H9 (cell line): ENCODE results near the gene RNF26. TPM values are rescaled to one million over a fixed set of nuclear protein-coding genes. Genes with fewer than 3 reads are reported as not detected.

Experiments
- DNase-seq: peaks from one replicate; pipeline ENCODE4 v3.0.0-alpha.2; 2017
- H2AFZ ChIP-seq: one replicate; pipeline ENCODE4 v1.6.1; 2013; ENCODE audit warnings: mild to moderate bottlenecking, low read length, control low read depth, moderate library complexity
- H2AK5ac ChIP-seq: 2 replicates; pipeline ENCODE4 v1.6.1; 2013; ENCODE audit warnings: low read length, control low read depth, mixed read lengths; ENCODE audit not compliant: insufficient read length
- H2BK120ac ChIP-seq: one replicate; pipeline ENCODE4 v1.6.1; 2013; ENCODE audit warnings: low read depth, mild to moderate bottlenecking, low read length, control low read depth, inconsistent platforms; ENCODE audit not compliant: poor library complexity, severe bottlenecking
- H2BK12ac ChIP-seq: 2 replicates; pipeline ENCODE4 v1.6.1; 2013; ENCODE audit warnings: low read length, control low read depth, mixed read lengths, low read depth; ENCODE audit not compliant: insufficient read length
- H2BK15ac ChIP-seq: 2 replicates; pipeline ENCODE4 v1.6.1; 2013; ENCODE audit warnings: low read depth, low read length, control low read depth
- H2BK20ac ChIP-seq: one replicate; pipeline ENCODE4 v1.6.1; 2013; ENCODE audit warnings: low read depth, mild to moderate bottlenecking, low read length, control low read depth, inconsistent platforms; ENCODE audit not compliant: poor library complexity, severe bottlenecking
- H2BK5ac ChIP-seq: 2 replicates; pipeline ENCODE4 v1.6.1; 2013; ENCODE audit warnings: low read length, control low read depth, mixed read lengths; ENCODE audit not compliant: insufficient read length
- H3K14ac ChIP-seq: 2 replicates; pipeline ENCODE4 v1.6.1; 2013; ENCODE audit warnings: low read length, control low read depth; ENCODE audit not compliant: insufficient read depth
- H3K18ac ChIP-seq: 2 replicates; pipeline ENCODE4 v1.6.1; 2013; ENCODE audit warnings: low read depth, mild to moderate bottlenecking, mixed read lengths, low read length, control low read depth; ENCODE audit not compliant: insufficient read length
- H3K23ac ChIP-seq: 2 replicates; pipeline ENCODE4 v1.6.1; 2013; ENCODE audit warnings: low read length, control low read depth, mixed read lengths, low read depth; ENCODE audit not compliant: insufficient read length
- H3K23me2 ChIP-seq: 2 replicates; pipeline ENCODE4 v1.6.1; 2013; ENCODE audit warnings: low read depth, mild to moderate bottlenecking, mixed read lengths, low read length, control low read depth; ENCODE audit not compliant: insufficient read length, poor library complexity, severe bottlenecking
- H3K27ac ChIP-seq: 2 replicates; pipeline ENCODE4 v1.5.1; 2013; ENCODE audit warnings: low read length, control low read depth, mixed read lengths, low read depth; ENCODE audit not compliant: insufficient read length
- H3K27me3 ChIP-seq: 2 replicates; pipeline ENCODE4 v1.6.1; 2013; ENCODE audit warnings: low read length, control low read depth, inconsistent platforms; ENCODE audit not compliant: insufficient read depth
- H3K4ac ChIP-seq: 2 replicates; pipeline ENCODE4 v1.6.1; 2013; ENCODE audit warnings: low read depth, mild to moderate bottlenecking, control low read depth, inconsistent platforms, low read length, moderate library complexity
- H3K4me1 ChIP-seq: 2 replicates; pipeline ENCODE4 v1.6.1; 2013; ENCODE audit warnings: low read length, control low read depth, inconsistent platforms; ENCODE audit not compliant: insufficient read depth
- H3K4me2 ChIP-seq: 2 replicates; pipeline ENCODE4 v1.6.1; 2013; ENCODE audit warnings: low read length, control low read depth, mixed read lengths; ENCODE audit not compliant: insufficient read length, insufficient read depth
- H3K56ac ChIP-seq: 2 replicates; pipeline ENCODE4 v1.6.1; 2013; ENCODE audit warnings: low read depth, mild to moderate bottlenecking, mixed read lengths, low read length, control low read depth; ENCODE audit not compliant: insufficient read length
- H3K79me1 ChIP-seq: 2 replicates; pipeline ENCODE4 v1.6.1; 2013; ENCODE audit warnings: low read depth, mild to moderate bottlenecking, moderate library complexity, low read length, control low read depth, inconsistent platforms; ENCODE audit not compliant: insufficient read depth, poor library complexity, severe bottlenecking
- H3K79me2 ChIP-seq: 2 replicates; pipeline ENCODE4 v1.6.1; 2013; ENCODE audit warnings: low read length, control low read depth, inconsistent platforms; ENCODE audit not compliant: insufficient read depth
- H3K9ac ChIP-seq: 2 replicates; pipeline ENCODE4 v1.6.1; 2013; ENCODE audit warnings: low read length, control low read depth, mixed read lengths; ENCODE audit not compliant: insufficient read length; ENCODE audit errors: extremely low read depth
- H3K9me3 ChIP-seq: one replicate; pipeline ENCODE4 v1.6.1; 2013; ENCODE audit warnings: low read depth, low read length, inconsistent platforms; ENCODE audit not compliant: control insufficient read depth
- H3T11ph ChIP-seq: one replicate; pipeline ENCODE4 v1.6.1; 2013; ENCODE audit warnings: mild to moderate bottlenecking, low read length, control low read depth, inconsistent platforms
- H4K20me1 ChIP-seq: one replicate; pipeline ENCODE4 v1.6.1; 2013; ENCODE audit not compliant: control insufficient read depth, insufficient read length, insufficient read depth
- H4K5ac ChIP-seq: 2 replicates; pipeline ENCODE4 v1.6.1; 2013; ENCODE audit warnings: low read depth, mild to moderate bottlenecking, mixed read lengths, low read length, control low read depth; ENCODE audit not compliant: insufficient read length
- H4K8ac ChIP-seq: replicated peaks from 2 replicates; pipeline ENCODE4 v1.6.1; 2013; ENCODE audit warnings: low read length, control low read depth, mixed read lengths, low read depth; ENCODE audit not compliant: insufficient read length
- H4K91ac ChIP-seq: 2 replicates; pipeline ENCODE4 v1.6.1; 2013; ENCODE audit warnings: low read depth, mild to moderate bottlenecking, moderate library complexity, mixed read lengths, low read length, control low read depth; ENCODE audit not compliant: insufficient read length
- H3K27ac Mint-ChIP-seq, 3 experiments: 2 replicates in 2 of 3; 3 replicates in 1 of 3; pipeline ENCODE4 v1.8.0; 2020 to 2021; ENCODE audit warnings: mixed read lengths in 3 of 3, mild to moderate bottlenecking in 1 of 3, moderate library complexity in 1 of 3
- H3K27me3 Mint-ChIP-seq: 2 replicates; pipeline ENCODE4 v1.8.0; 2021; ENCODE audit warnings: low read depth, mild to moderate bottlenecking, moderate library complexity, mixed read lengths
- H3K36me3 Mint-ChIP-seq, 3 experiments: 2 replicates in 2 of 3; 3 replicates in 1 of 3; pipeline ENCODE4 v1.8.0; 2020 to 2021; ENCODE audit warnings: low read depth in 3 of 3, mixed read lengths in 3 of 3; ENCODE audit not compliant: insufficient read depth in 1 of 3
- H3K4me1 Mint-ChIP-seq, 2 experiments: 2 replicates each; pipeline ENCODE4 v1.8.0; 2020; ENCODE audit warnings: mixed read lengths in 2 of 2
- H3K4me3 Mint-ChIP-seq, 2 experiments: 2 replicates in 1 of 2; 3 replicates in 1 of 2; pipeline ENCODE4 v1.8.0; 2020 to 2021; ENCODE audit warnings: mild to moderate bottlenecking in 2 of 2, mixed read lengths in 2 of 2, moderate library complexity in 1 of 2
- H3K9me3 Mint-ChIP-seq, 2 experiments: 2 replicates in 1 of 2; 3 replicates in 1 of 2; pipeline ENCODE4 v1.8.0; 2020; ENCODE audit warnings: mild to moderate bottlenecking in 2 of 2, mixed read lengths in 2 of 2, moderate library complexity in 1 of 2
- CTCF ChIP-seq: fragments of 200-600 bp; sonication (generic); conservative IDR thresholded peaks from 3 replicates; pipeline ENCODE4 v1.8.0; 2021; ENCODE audit warnings: antibody characterized with exemption, mild to moderate bottlenecking
- WGBS: extraction: QIAGEN DNeasy Blood & Tissue Kit; methylation state at CpG from one replicate; pipeline ENCODE4 v1.1.7; 2013; ENCODE audit warnings: missing lambda C conversion rate, low lambda C conversion rate, mixed read lengths; ENCODE audit not compliant: insufficient read length; ENCODE audit errors: extremely low coverage; 5-methylcytosine and 5-hydroxymethylcytosine counted together
- total RNA-seq: library from RNA; stranded (reverse); gene quantifications from 2 replicates; pipeline ENCODE4 v1.2.1, GENCODE V29; 2021

The RNF26 gene
- total RNA-seq, 1 experiment from 2014 or later: 57.6 TPM

GRCh38 chr11:119347242-119347641 lies 12.9 kb downstream of the RNF26 start:
- no peaks in the 10 kb centered on the region for H3K36me3 Mint-ChIP-seq
- Histone ChIP-seq H3K4me2 (no peak overlapping the region), H3K79me1 (no peaks in the 10 kb centered on the region), H4K20me1 (no peaks in the 10 kb centered on the region), H3T11ph (no peak overlapping the region), H2BK20ac (no peak overlapping the region), H3K14ac (no peak overlapping the region), H2AFZ (no peak overlapping the region), H4K91ac (no peak overlapping the region), H3K4me1 (no peaks in the 10 kb centered on the region), H3K4ac (no peak overlapping the region), H2AK5ac (no peak overlapping the region), H3K9ac (no peak overlapping the region), H3K18ac (no peak overlapping the region), H3K9me3 (no peaks in the 10 kb centered on the region), H3K27me3 (no peaks in the 10 kb centered on the region; the same call in 1 of the 2 replicates), H2BK120ac (no peak overlapping the region), H3K79me2 (no peaks in the 10 kb centered on the region), H4K5ac (no peak overlapping the region), H2BK15ac (no peak overlapping the region), H2BK12ac (no peak overlapping the region), H3K23ac (no peak overlapping the region), H3K23me2 (no peaks in the 10 kb centered on the region), H4K8ac (no peak overlapping the region), H3K27ac (no peak overlapping the region), H3K56ac (no peak overlapping the region), H2BK5ac (no peak overlapping the region)
- H3K4me1 Mint-ChIP-seq: peaks cover 5 to 15% of the 10 kb centered on the region in 2 experiments; a peak in 2 of 4 replicates
- TF ChIP-seq CTCF: no peak
- no peak for DNase-seq
- H3K4me3 Mint-ChIP-seq: no peak overlapping the region; a peak in 1 of 5 replicates
- H3K27me3 Mint-ChIP-seq: peaks cover 77% of the 10 kb centered on the region
- no peak overlapping the region for H3K27ac Mint-ChIP-seq
- H3K9me3 Mint-ChIP-seq: 0 out of 5 replicates have a peak, but pooled peaks cover 0 to 4% of the 10 kb centered on the region in 2 experiments
- WGBS: no CpG with 5 or more reads among the region's 2 CpGs
